G401.6 (cell line): ENCODE data around the gene LTF.
"Not testable (repeated sequence)": the region's sequence is repeated elsewhere in the genome, so short reads cannot be mapped to it uniquely, and the experiment has no call there.

ENCODE experiments used
- FAIRE-seq: peaks from 2 replicates; lab custom pipeline; 2012; peaks lifted over from hg19 to GRCh38; lab: Jason Lieb, UNC

Gene LTF

DNA sequence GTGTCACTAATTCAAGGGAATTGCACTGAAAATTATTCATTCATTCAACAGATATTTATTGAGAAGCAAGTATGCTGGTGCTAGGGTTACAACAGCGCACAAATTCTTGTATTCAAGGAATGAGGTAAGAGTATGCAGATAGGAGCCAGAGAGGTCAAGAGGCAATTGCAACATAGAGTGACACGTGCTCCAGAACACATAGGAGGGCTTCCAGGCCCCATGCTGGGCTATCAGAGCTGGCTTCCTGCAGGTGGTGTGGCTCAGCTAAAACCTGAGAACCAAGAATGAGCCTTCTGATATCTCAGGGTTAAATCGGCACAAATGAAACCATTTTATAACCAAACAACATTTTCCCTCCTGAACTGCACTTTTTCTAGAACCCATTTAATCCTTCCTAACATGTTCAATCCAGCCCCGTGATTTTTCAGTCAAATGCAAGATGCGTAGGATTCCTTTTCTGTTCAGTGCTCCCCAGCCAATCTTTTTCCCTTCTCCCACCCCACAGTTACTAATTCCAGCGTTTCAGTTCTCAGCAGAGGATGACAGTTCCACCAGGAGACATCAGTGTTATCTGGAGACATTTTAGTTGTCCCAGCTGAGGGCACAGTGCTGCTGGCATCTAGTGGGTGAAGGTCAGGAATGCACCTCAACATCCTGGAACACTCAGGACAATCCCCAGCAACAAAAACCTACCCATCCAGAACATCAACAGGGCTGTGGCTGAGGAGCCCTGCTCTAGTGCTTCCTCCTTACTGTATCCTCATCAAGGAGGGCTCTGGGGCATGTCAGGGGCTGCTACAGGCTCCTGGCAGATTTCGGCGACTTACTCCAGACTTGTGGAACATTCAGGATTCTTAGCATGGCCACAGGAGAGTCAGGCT, 70.9 kb downstream of the LTF start:
- FAIRE-seq, result no peak

- no peak for FAIRE-seq
Measured at GRCh38 chr3:46393011-46393410, 71.7 kb downstream of the LTF start.

GRCh38 chr3:46391526-46391925, 73.2 kb downstream of the LTF start:
- not testable (repeated sequence) for FAIRE-seq

DNA sequence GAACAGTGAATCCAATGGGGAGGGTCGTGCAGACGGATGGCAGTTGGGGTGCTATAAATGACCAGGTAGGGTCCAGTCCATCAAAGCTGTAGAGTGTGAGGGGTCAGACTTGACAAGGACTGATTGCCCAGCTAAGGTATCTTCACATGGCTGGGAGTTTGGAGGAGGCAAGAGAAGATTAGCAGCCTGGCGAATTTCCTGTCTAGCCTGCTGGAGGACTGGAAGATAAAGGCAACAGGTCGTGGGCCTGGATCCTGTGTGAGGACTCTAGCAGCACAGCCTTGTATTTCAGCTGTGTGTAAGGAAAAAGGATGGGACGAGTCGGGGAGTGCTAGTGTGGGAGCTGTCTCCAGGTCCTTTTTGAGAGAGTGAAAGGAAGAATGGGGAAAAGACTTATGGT, 75.4 kb downstream of the LTF start:
- no peak for FAIRE-seq

DNA sequence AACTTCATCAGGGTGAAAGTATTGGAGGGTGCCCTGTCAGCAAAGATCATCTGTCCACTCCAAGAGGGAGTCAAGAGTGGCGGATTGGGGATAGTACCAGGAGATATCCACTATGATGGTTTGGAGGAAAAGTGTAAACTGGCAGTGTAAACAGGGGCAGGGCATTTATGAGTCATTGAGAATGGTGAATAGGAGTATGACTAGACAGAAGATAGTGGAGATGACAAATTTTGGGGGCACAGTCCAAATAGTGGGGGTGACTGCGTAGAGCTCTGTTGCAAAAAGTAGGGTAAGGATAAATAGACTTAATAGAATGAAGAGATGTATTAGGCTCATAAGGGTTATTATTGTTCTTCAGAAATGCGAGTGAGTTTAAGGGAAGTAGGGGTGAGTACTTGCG, 75.9 kb downstream of the LTF start:
- FAIRE-seq, result not testable (repeated sequence)

DNA sequence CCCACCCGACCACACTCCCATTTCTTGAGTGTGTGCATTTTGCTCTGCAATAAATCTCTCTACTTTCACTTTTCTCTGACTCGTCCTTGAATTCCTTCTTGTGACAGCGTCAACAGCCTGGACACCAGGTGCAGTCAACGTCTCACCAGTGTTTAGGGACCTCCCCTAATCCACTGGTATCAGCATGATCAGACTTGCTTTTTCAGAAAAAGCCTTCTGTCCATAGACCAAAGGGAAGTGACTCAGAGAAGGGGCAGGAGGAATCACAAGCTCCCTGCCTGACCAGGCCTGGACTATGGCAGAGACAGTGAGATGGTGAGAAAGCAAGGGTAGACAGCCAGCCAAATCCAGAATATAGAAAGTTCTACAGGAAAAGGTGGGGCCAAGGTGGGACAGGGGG, 78.5 kb downstream of the LTF start:
- no peak for FAIRE-seq
